NCI-H2107 treated with DMSO at 0.1 percent for 48 hours (cell line): ENCODE measurements around the gene ADA.
A peak's percentile ranks its signal among the peaks of the same experiment; 100 is the strongest.
"Not testable (repeated sequence)": the region's sequence is repeated elsewhere in the genome, so short reads cannot be mapped to it uniquely, and the experiment has no call there.

ENCODE experiments used
- DNase-seq: peaks from one replicate; lab custom pipeline; 2025; ENCODE audit not compliant: unreplicated experiment; lab: John Stamatoyannopoulos, UW

Gene ADA

GRCh38 chr20:44651684-44652423 is at the start of gene ADA:
ADA (minus strand) TSS chr20:44651699; CDS start chr20:44651607, 92 bp downstream.
- no peak for DNase-seq

- no peak for DNase-seq
These were observed 48.8 kb upstream of the ADA start for GRCh38 chr20:44700306-44700705.

- no peak for DNase-seq
These were observed 46.9 kb upstream of the ADA start for GRCh38 chr20:44698351-44698750.

- DNase-seq, result not testable (repeated sequence)
These were observed 45.5 kb upstream of the ADA start for GRCh38 chr20:44697041-44697440.

- no peak for DNase-seq
These were observed 44.8 kb upstream of the ADA start for GRCh38 chr20:44696315-44696714.

- DNase-seq, result no peak
These were observed 44.3 kb upstream of the ADA start for GRCh38 chr20:44695674-44696300.

GRCh38 chr20:44695295-44695673 is 43.8 kb upstream of the ADA start:
- no peak for DNase-seq

- no peak for DNase-seq
These were observed 42.7 kb upstream of the ADA start for GRCh38 chr20:44694159-44694558.

- DNase-seq, result no peak
These were observed 42.1 kb upstream of the ADA start for GRCh38 chr20:44693627-44694026.

- no peak for DNase-seq
These were observed 41.5 kb upstream of the ADA start for GRCh38 chr20:44692932-44693480.

GRCh38 chr20:44691424-44692423 is 40.2 kb upstream of the ADA start:
- DNase-seq, result no peak

GRCh38 chr20:44690781-44691423 is 39.4 kb upstream of the ADA start:
- DNase-seq, result no peak

- DNase-seq, result no peak
These were observed 38.3 kb upstream of the ADA start for GRCh38 chr20:44689809-44690208.

- no peak for DNase-seq
These were observed 36.6 kb upstream of the ADA start for GRCh38 chr20:44688053-44688625.

GRCh38 chr20:44686934-44687333 is 35.4 kb upstream of the ADA start:
- no peak for DNase-seq

GRCh38 chr20:44684047-44684967 is 32.8 kb upstream of the ADA start:
- no peak for DNase-seq

GRCh38 chr20:44683263-44684046 is 32.0 kb upstream of the ADA start:
- DNase-seq, result peak; percentile 34

GRCh38 chr20:44681796-44682566 is 30.5 kb upstream of the ADA start:
- DNase-seq, result no peak
